CD14-positive monocyte (primary cell): ENCODE data around the gene FBL. TPM values are rescaled to one million over a fixed set of nuclear protein-coding genes. Genes with fewer than 3 reads are reported as not detected.
"Not testable (repeated sequence)": the region's sequence is repeated elsewhere in the genome, so short reads cannot be mapped to it uniquely, and the experiment has no call there.

Experiments
- DNase-seq, 3 donors: peaks; one replicate each; pipeline ENCODE4 v3.0.0-alpha.2; 2011 to 2022
- H2AFZ ChIP-seq: 2 replicates; pipeline ENCODE4 v1.6.0; 2012; ENCODE audit warnings: mild to moderate bottlenecking, low read depth, low read length, inconsistent platforms; ENCODE audit not compliant: insufficient read depth, poor library complexity, severe bottlenecking
- H3K27ac ChIP-seq, 2 donors: 1 replicate in 1 of 2; 2 replicates in 1 of 2; pipeline ENCODE4 v1.5.1; 2012 to 2013; ENCODE audit warnings: low read length in 2 of 2, control low read depth in 1 of 2, inconsistent platforms in 1 of 2, low read depth in 1 of 2, mild to moderate bottlenecking in 1 of 2
- H3K27me3 ChIP-seq, 2 donors: one replicate each; pipeline versions ENCODE4 v1.6.0 to v1.6.1; 2011 to 2013; ENCODE audit warnings: low read length in 2 of 2; ENCODE audit not compliant: control insufficient read depth in 2 of 2, insufficient read depth in 2 of 2
- H3K36me3 ChIP-seq, 2 donors: replicated peaks in 1 of 2; 1 replicate in 1 of 2; 2 replicates in 1 of 2; pipeline versions ENCODE4 v1.5.1 to v1.6.1; 2012 to 2013; ENCODE audit warnings: low read length in 2 of 2, control low read depth in 1 of 2, inconsistent platforms in 1 of 2, mild to moderate bottlenecking in 1 of 2; ENCODE audit not compliant: insufficient read depth in 2 of 2, control insufficient read depth in 1 of 2
- H3K4me1 ChIP-seq, 2 donors: 1 replicate in 1 of 2; 2 replicates in 1 of 2; pipeline versions ENCODE4 v1.5.1 to v1.6.1; 2012 to 2013; ENCODE audit warnings: low read length in 2 of 2, control low read depth in 1 of 2, inconsistent platforms in 1 of 2, mild to moderate bottlenecking in 1 of 2, moderate library complexity in 1 of 2; ENCODE audit not compliant: insufficient read depth in 2 of 2, control insufficient read depth in 1 of 2
- H3K4me2 ChIP-seq: replicated peaks from 2 replicates; pipeline ENCODE3; 2012; ENCODE audit warnings: low read length, moderate library complexity, mild to moderate bottlenecking; ENCODE audit not compliant: poor library complexity, severe bottlenecking; ENCODE audit errors: extremely low read depth
- H3K4me3 ChIP-seq, 3 experiments: fragments of 200-600 bp in 1 of 3; sonication (generic) in 1 of 3; replicated peaks in 1 of 3; 1 replicate in 2 of 3; 2 replicates in 1 of 3; pipeline ENCODE4 v1.5.1; 2011 to 2013; ENCODE audit warnings: low read length in 3 of 3, mild to moderate bottlenecking in 3 of 3, control low read depth in 2 of 3, low read depth in 2 of 3, inconsistent platforms in 1 of 3, moderate library complexity in 1 of 3
- H3K79me2 ChIP-seq: 2 replicates; pipeline ENCODE4 v1.6.0; 2012; ENCODE audit warnings: mild to moderate bottlenecking, control low read depth, inconsistent platforms, low read length, moderate library complexity; ENCODE audit not compliant: insufficient read depth
- H3K9ac ChIP-seq: 2 replicates; pipeline ENCODE4 v1.6.0; 2017; ENCODE audit warnings: low read length, mild to moderate bottlenecking; ENCODE audit not compliant: insufficient read depth, poor library complexity, severe bottlenecking
- H3K9me3 ChIP-seq, 2 donors: replicated peaks in 1 of 2; 1 replicate in 1 of 2; 2 replicates in 1 of 2; pipeline versions ENCODE4 v1.5.1 to v1.6.1; 2012 to 2013; ENCODE audit warnings: low read length in 2 of 2, control low read depth in 1 of 2; ENCODE audit not compliant: control insufficient read depth in 1 of 2, insufficient read depth in 1 of 2
- H4K20me1 ChIP-seq: 2 replicates; pipeline ENCODE4 v1.6.0; 2012; ENCODE audit warnings: mild to moderate bottlenecking, low read length, control low read depth, moderate library complexity; ENCODE audit not compliant: insufficient read depth
- H3K27ac Mint-ChIP-seq, 7 donors: one replicate each; pipeline ENCODE4 v1.8.0; 2020; ENCODE audit warnings: mild to moderate bottlenecking in 7 of 7, mixed read lengths in 7 of 7, moderate library complexity in 6 of 7, inconsistent platforms in 2 of 7
- H3K27me3 Mint-ChIP-seq, 3 donors: one replicate each; pipeline ENCODE4 v1.8.0; 2021 to 2022; ENCODE audit warnings: low read depth in 3 of 3, mild to moderate bottlenecking in 3 of 3, mixed read lengths in 3 of 3, moderate library complexity in 3 of 3, inconsistent platforms in 1 of 3
- H3K36me3 Mint-ChIP-seq, 2 donors: one replicate each; pipeline ENCODE4 v1.8.0; 2020; ENCODE audit warnings: mixed read lengths in 2 of 2, inconsistent platforms in 1 of 2, mild to moderate bottlenecking in 1 of 2
- H3K4me1 Mint-ChIP-seq: one replicate; pipeline ENCODE4 v1.8.0; 2020; ENCODE audit warnings: mild to moderate bottlenecking, mixed read lengths
- H3K4me3 Mint-ChIP-seq, 2 donors: one replicate each; pipeline ENCODE4 v1.8.0; 2020; ENCODE audit warnings: mild to moderate bottlenecking in 2 of 2, mixed read lengths in 2 of 2, moderate library complexity in 1 of 2
- H3K9me3 Mint-ChIP-seq, 7 donors: one replicate each; pipeline ENCODE4 v1.8.0; 2020 to 2022; ENCODE audit warnings: mixed read lengths in 7 of 7, mild to moderate bottlenecking in 6 of 7, moderate library complexity in 6 of 7, inconsistent platforms in 2 of 7
- WGBS: methylation state at CpG from one replicate; pipeline ENCODE4 v1.1.5; 2013; ENCODE audit warnings: missing lambda C conversion rate; ENCODE audit not compliant: insufficient coverage; 5-methylcytosine and 5-hydroxymethylcytosine counted together
- intact Hi-C, 2 donors: fragments of 100-400 bp; cut with micrococcal nuclease; formaldehyde crosslinking; loops; one replicate each; pipeline versions ENCODE4 v1.15.0 to v1.15.1; 2023
- polyA plus RNA-seq, 3 donors: library from polyadenylated mRNA; depleted of rRNA in 1 of 3; unstranded in 2 of 3; stranded (reverse) in 1 of 3; fragments of 300-500 nt in 2 of 3; fragments of >200 nt in 1 of 3; fragmentation: Illumina TruSeq in 2 of 3; gene quantifications; 1 replicate in 2 of 3; 2 replicates in 1 of 3; pipeline ENCODE4 v1.2.3, GENCODE V29; 2012 to 2021
- TF ChIP-seq, protein P1 (sequence below): fragments of 200-600 bp; IDR thresholded peaks from one replicate; pipeline ENCODE4 v1.8.0; 2022; ENCODE audit warnings: antibody characterized with exemption, mild to moderate bottlenecking

The FBL gene
- polyA plus RNA-seq, 3 donors, result 57.1 to 157 (median 60.3) TPM

DNA sequence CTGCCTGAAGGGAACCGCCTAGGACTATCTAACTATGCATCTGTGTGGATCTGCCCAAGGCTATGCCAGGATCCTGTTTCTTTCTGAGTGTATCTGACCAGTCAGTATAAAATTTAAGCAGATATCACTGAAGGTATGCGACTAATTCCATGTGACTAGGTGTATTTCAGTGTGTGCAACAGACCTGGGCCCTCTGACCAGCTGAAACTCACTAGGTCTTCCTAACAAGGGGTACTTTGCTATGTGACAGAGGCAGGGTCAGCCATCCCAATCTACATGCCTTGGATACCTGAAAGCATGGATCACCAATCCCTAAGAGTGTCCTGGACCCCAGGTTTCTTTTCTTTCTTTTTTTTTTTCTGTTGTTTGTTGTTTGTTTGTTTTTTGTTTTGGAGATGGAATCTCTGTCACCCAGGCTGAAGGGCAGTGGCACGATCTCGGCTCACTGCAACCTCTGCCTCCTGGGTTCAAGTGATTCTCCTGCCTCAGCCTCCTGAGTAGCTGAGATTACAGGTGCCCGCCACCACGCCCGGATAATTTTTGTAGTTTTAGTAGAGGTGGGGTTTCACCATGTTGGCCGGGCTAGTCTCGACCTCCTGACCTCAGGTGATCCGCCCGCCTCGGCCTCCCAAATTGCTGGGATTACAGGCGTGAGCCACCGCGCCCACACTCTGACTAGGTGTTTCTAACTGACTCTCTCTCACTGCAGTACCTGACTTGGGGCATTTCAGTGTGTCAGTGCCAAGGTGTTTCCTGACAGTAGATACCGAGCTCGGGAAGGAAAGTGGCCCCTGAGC is 44.8 kb upstream of the FBL start:
- Mint-ChIP-seq H3K27ac (no peak overlapping the region), H3K9me3 (peaks cover 0 to 4% (median 0%) of the 10 kb centered on the region in 7 donors), H3K36me3 (no peaks in the 10 kb centered on the region), H3K4me1 (no peaks in the 10 kb centered on the region), H3K27me3 (peaks cover 30 to 36% (median 32%) of the 10 kb centered on the region in 3 donors), H3K4me3 (peak overlapping the region in 1 of 2 donors; percentile 49)
- Histone ChIP-seq H3K4me3 (no peak overlapping the region), H3K4me2 (no peak overlapping the region), H3K27me3 (peaks cover 0 to 16% of the 10 kb centered on the region in 2 donors), H3K36me3 (no peaks in the 10 kb centered on the region), H3K9me3 (no peaks in the 10 kb centered on the region), H3K27ac (no peak overlapping the region), H3K79me2 (no peaks in the 10 kb centered on the region), H4K20me1 (no peaks in the 10 kb centered on the region), H2AFZ (no peak overlapping the region), H3K4me1 (no peaks in the 10 kb centered on the region), H3K9ac (no peak overlapping the region)
- TF ChIP-seq, protein P1, sequence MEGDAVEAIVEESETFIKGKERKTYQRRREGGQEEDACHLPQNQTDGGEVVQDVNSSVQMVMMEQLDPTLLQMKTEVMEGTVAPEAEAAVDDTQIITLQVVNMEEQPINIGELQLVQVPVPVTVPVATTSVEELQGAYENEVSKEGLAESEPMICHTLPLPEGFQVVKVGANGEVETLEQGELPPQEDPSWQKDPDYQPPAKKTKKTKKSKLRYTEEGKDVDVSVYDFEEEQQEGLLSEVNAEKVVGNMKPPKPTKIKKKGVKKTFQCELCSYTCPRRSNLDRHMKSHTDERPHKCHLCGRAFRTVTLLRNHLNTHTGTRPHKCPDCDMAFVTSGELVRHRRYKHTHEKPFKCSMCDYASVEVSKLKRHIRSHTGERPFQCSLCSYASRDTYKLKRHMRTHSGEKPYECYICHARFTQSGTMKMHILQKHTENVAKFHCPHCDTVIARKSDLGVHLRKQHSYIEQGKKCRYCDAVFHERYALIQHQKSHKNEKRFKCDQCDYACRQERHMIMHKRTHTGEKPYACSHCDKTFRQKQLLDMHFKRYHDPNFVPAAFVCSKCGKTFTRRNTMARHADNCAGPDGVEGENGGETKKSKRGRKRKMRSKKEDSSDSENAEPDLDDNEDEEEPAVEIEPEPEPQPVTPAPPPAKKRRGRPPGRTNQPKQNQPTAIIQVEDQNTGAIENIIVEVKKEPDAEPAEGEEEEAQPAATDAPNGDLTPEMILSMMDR, result no peak
- 86% methylated on average over 17 of the region's 17 CpGs for WGBS
- intact Hi-C loops, result no loop called here
- no peak for DNase-seq

DNA sequence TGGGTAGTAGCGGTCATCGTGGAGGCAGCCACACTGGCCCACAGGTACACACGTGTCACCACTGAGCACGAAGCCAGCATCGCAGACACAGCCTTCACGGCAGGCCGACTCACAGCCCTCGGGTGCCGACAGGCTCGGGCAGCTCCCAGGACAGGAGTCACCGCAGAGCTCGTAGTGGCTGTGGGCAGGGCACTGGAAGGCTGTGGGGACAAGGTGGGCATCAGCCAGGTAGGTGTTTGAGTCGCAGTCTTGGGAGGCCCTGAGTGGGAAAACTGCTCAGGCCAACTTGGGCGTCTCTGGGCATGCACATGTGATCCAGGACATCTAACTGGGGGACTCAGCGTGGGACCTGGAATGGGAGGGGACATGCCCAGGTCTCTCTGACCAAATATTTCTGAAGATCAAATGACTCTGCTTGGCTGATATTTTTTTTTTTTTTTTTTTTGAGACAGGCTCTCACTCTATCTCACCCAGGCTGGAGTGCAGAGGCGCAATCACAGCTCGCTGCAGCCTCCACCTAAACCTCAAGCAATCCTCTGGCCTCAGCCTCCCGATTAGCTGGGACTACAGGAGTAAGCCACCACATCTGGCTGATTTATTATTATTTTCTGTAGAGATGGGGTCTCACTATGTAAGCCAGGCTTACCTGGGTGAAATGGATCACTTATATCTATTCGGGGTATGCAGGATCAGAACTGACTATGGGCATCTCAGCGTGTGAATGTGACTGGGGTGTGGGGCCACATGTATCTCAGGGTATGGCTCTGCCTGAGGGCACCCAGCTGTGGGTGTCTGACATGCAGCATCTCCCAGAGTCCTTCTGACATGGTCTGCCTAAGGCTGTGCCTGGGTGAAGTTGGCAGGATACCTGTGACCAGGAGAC is 43.9 kb upstream of the FBL start:
- H3K9ac ChIP-seq, DNase-seq, H3K4me2 ChIP-seq, H3K4me1 ChIP-seq, H3K36me3 Mint-ChIP-seq, H3K27ac Mint-ChIP-seq, H3K9me3 Mint-ChIP-seq, H3K36me3 ChIP-seq, H3K4me1 Mint-ChIP-seq, H3K9me3 ChIP-seq, H3K4me3 ChIP-seq, H3K27ac ChIP-seq, intact Hi-C loops, H3K79me2 ChIP-seq, H3K4me3 Mint-ChIP-seq, H2AFZ ChIP-seq, H4K20me1 ChIP-seq: not testable (repeated sequence)
- H3K27me3 ChIP-seq, result peaks cover 0 to 16% of the 10 kb centered on the region in 2 donors
- peaks cover 30 to 38% (median 32%) of the 10 kb centered on the region in 3 donors for H3K27me3 Mint-ChIP-seq
- WGBS, result 89% methylated on average over 15 of the region's 20 CpGs

DNA sequence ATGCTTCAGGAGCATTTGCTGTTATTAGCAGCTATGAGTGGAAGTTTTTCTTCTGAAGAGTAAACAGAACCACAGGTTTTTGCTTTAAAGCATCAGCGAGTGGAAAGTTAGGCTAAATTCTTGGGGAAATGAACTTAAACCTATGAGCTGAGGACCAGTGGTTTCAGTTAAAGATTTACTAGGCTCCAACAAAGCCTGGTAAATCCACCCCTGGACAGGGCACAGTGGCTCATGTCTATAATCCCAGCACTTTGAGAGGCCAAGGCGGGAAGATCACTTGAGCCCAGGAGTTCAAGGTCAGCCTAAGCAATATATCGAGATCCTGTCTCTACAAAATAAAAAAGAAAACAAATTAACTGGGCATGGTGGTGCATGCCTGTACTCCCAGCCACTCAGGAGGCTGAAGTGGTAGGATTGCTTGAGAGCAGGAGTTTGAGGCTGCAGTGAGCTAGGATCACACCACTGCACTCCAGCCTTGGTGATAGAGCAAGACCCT is 41.3 kb upstream of the FBL start:
- H3K4me3 ChIP-seq, H3K36me3 Mint-ChIP-seq, H3K4me1 ChIP-seq, H3K4me3 Mint-ChIP-seq, intact Hi-C loops, H3K9ac ChIP-seq, H3K27ac Mint-ChIP-seq, H3K36me3 ChIP-seq, H3K9me3 ChIP-seq, H3K4me1 Mint-ChIP-seq, H4K20me1 ChIP-seq, DNase-seq, H3K4me2 ChIP-seq, H3K27ac ChIP-seq, H3K79me2 ChIP-seq, H2AFZ ChIP-seq, H3K9me3 Mint-ChIP-seq: not testable (repeated sequence)
- peaks cover 0 to 16% of the 10 kb centered on the region in 2 donors for H3K27me3 ChIP-seq
- H3K27me3 Mint-ChIP-seq, result peaks cover 22 to 30% (median 25%) of the 10 kb centered on the region in 3 donors
- WGBS, result no CpG with 5 or more reads among the region's 3 CpGs
